PC-9 (cell line): ENCODE data around the gene ATIC. TPM values are rescaled to one million over a fixed set of nuclear protein-coding genes. Genes with fewer than 3 reads are reported as not detected.

ENCODE experiments used
- BruUV-seq: library from RNA; stranded (reverse); fragments of 400-500 nt; replicated peaks from 2 replicates; lab custom pipeline; 2021; lab: Mats Ljungman, UMichigan
- CTCF ChIA-PET: fragments of 300-600 bp; sonication (Branson Sonifier 250); formaldehyde crosslinking; loops from one replicate; lab custom pipeline; 2022; ENCODE audit warnings: antibody characterized with exemption; lab: Charles Lee
- POLR2A ChIA-PET: fragments of 300-600 bp; sonication (Branson Sonifier 250); formaldehyde crosslinking; loops from one replicate; lab custom pipeline; 2022; ENCODE audit warnings: antibody characterized with exemption; ENCODE audit not compliant: unreplicated experiment; lab: Charles Lee
- DNase-seq, 2 experiments: peaks; one replicate each; pipeline versions ENCODE4 v3.0.0 to v3.0.0-alpha.2; 2015 to 2022; ENCODE audit warnings: mixed read lengths in 1 of 2
- H2AFZ ChIP-seq: fragments of 200-600 bp; sonication (generic); 2 replicates; pipeline ENCODE4 v1.8.1; 2017; ENCODE audit warnings: antibody characterized with exemption
- H3F3A ChIP-seq: fragments of 200-600 bp; sonication (generic); 2 replicates; pipeline ENCODE4 v1.8.1; 2017; ENCODE audit warnings: antibody characterized with exemption, mild to moderate bottlenecking, low read depth; ENCODE audit not compliant: insufficient read depth
- H3K27ac ChIP-seq: fragments of 200-600 bp; sonication (generic); 2 replicates; pipeline ENCODE4 v1.6.1; 2016; ENCODE audit warnings: mixed run types
- H3K27me3 ChIP-seq: fragments of 200-600 bp; sonication (generic); 2 replicates; pipeline ENCODE4 v1.6.1; 2016; ENCODE audit warnings: low read depth, mixed run types; ENCODE audit not compliant: insufficient read depth
- H3K36me3 ChIP-seq: fragments of 200-600 bp; sonication (generic); 2 replicates; pipeline ENCODE4 v1.6.1; 2016; ENCODE audit warnings: low read depth, mixed run types
- H3K4me1 ChIP-seq: fragments of 200-600 bp; sonication (generic); replicated peaks from 2 replicates; pipeline ENCODE4 v1.6.1; 2016; ENCODE audit warnings: mixed run types; ENCODE audit not compliant: insufficient read depth
- H3K4me2 ChIP-seq: fragments of 200-600 bp; sonication (generic); 2 replicates; pipeline ENCODE4 v1.6.1; 2017; ENCODE audit warnings: mixed run types
- H3K4me3 ChIP-seq: fragments of 200-600 bp; sonication (generic); 2 replicates; pipeline ENCODE4 v1.6.1; 2016; ENCODE audit warnings: mixed run types
- H3K79me2 ChIP-seq: fragments of 200-600 bp; sonication (generic); 2 replicates; pipeline ENCODE4 v1.6.1; 2017; ENCODE audit warnings: low read depth, mixed run types
- H3K9me2 ChIP-seq: fragments of 200-600 bp; sonication (generic); 2 replicates; pipeline ENCODE4 v1.8.1; 2017; ENCODE audit warnings: mild to moderate bottlenecking; ENCODE audit not compliant: insufficient read depth
- H3K9me3 ChIP-seq: fragments of 200-600 bp; sonication (generic); 2 replicates; pipeline ENCODE4 v1.8.1; 2016; ENCODE audit warnings: low read depth; ENCODE audit not compliant: insufficient read depth
- H4K20me1 ChIP-seq: fragments of 200-600 bp; sonication (generic); 2 replicates; pipeline ENCODE4 v1.8.1; 2017; ENCODE audit not compliant: insufficient read depth
- EZH2 ChIP-seq: fragments of 200-600 bp; sonication (generic); IDR thresholded peaks from 2 replicates; pipeline ENCODE4 v1.8.0; 2017; ENCODE audit warnings: antibody characterized with exemption, low read depth
- intact Hi-C: fragments of 100-400 bp; cut with micrococcal nuclease; formaldehyde crosslinking; loops from one replicate; pipeline ENCODE4 v1.10.0; 2022; ENCODE audit not compliant: unreplicated experiment
- total RNA-seq: library from RNA; stranded (reverse); gene quantifications from 2 replicates; pipeline ENCODE4 v1.2.3, GENCODE V29; 2021
- TF ChIP-seq, protein P1 (sequence below): fragments of 200-600 bp; sonication (generic); conservative IDR thresholded peaks from 2 replicates; pipeline ENCODE4 v1.6.1; 2017; ENCODE audit warnings: mixed run types, antibody characterized with exemption, mild to moderate bottlenecking, moderate library complexity

The ATIC gene
- total RNA-seq, 1 experiment from 2014 or later = 290 TPM

- H3K27me3 ChIP-seq = no peaks in the 10 kb centered on the region
- no peaks in the 10 kb centered on the region for H3K79me2 ChIP-seq
- H3K27ac ChIP-seq = no peak overlapping the region
- H3K36me3 ChIP-seq = peaks cover 10% of the 10 kb centered on the region; the same call in 1 of the 2 replicates
- no peaks in the 10 kb centered on the region for H3K9me2 ChIP-seq
- no peak overlapping the region for H2AFZ ChIP-seq
- no peak for TF ChIP-seq EZH2
- TF ChIP-seq, protein P1, sequence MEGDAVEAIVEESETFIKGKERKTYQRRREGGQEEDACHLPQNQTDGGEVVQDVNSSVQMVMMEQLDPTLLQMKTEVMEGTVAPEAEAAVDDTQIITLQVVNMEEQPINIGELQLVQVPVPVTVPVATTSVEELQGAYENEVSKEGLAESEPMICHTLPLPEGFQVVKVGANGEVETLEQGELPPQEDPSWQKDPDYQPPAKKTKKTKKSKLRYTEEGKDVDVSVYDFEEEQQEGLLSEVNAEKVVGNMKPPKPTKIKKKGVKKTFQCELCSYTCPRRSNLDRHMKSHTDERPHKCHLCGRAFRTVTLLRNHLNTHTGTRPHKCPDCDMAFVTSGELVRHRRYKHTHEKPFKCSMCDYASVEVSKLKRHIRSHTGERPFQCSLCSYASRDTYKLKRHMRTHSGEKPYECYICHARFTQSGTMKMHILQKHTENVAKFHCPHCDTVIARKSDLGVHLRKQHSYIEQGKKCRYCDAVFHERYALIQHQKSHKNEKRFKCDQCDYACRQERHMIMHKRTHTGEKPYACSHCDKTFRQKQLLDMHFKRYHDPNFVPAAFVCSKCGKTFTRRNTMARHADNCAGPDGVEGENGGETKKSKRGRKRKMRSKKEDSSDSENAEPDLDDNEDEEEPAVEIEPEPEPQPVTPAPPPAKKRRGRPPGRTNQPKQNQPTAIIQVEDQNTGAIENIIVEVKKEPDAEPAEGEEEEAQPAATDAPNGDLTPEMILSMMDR = no peak
- no peak overlapping the region for H3K4me2 ChIP-seq
- no peaks in the 10 kb centered on the region for H3K9me3 ChIP-seq
- ChIA-PET CTCF (no interaction called here), POLR2A (no interaction called here)
- DNase-seq = no peak
- no peak overlapping the region for H3K4me3 ChIP-seq
- intact Hi-C loops = no loop called here
- H3F3A ChIP-seq = no peaks in the 10 kb centered on the region
- no peaks in the 10 kb centered on the region for H4K20me1 ChIP-seq
- BruUV-seq = no TSS peak
- no peaks in the 10 kb centered on the region for H3K4me1 ChIP-seq
Measured at GRCh38 chr2:215365184-215365658, 53.4 kb downstream of the ATIC start.

DNA sequence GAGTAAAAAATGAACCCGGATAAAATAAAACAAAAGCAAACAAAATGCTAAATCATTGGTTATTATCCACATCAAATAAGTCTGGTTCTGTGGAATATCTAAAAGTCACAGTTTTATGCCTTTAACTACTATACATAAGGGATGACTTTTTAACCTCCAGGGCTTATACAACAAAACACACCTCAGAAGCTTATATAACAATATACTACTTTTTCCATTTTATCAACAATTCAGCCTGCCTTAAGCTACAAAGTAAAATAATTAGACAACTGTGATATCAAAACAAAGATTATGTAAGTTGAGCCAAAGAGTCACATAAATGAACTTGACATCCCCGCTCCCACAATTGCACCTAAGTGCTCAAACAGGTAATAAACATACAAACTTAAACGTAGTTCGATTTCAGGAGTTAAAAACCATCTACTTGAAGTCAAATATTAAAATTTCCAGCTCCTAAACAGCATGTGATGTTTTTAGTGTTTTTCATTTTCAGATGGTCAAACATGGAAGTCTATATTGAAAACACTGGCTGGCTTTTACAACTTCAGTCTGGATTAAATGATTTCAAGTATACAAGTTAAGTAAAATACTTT, 54.7 kb downstream of the ATIC start:
- no peak overlapping the region for H3K4me3 ChIP-seq
- H2AFZ ChIP-seq = no peak overlapping the region
- CTCF ChIA-PET = no interaction called here
- no peaks in the 10 kb centered on the region for H3K4me1 ChIP-seq
- no peaks in the 10 kb centered on the region for H3K9me3 ChIP-seq
- DNase-seq = no peak
- TF ChIP-seq EZH2 = no peak
- TF ChIP-seq, protein P1 = no peak
- intact Hi-C loops = no loop called here
- no peaks in the 10 kb centered on the region for H3K79me2 ChIP-seq
- peaks cover 10% of the 10 kb centered on the region; the same call in 1 of the 2 replicates for H3K36me3 ChIP-seq
- no peak overlapping the region for H3K27ac ChIP-seq
- POLR2A ChIA-PET = no interaction called here
- H3K27me3 ChIP-seq = no peaks in the 10 kb centered on the region
- H3K9me2 ChIP-seq = no peaks in the 10 kb centered on the region
- no TSS peak for BruUV-seq
- no peaks in the 10 kb centered on the region for H4K20me1 ChIP-seq
- H3F3A ChIP-seq = no peaks in the 10 kb centered on the region
- H3K4me2 ChIP-seq = no peak overlapping the region

- H3K4me1 ChIP-seq = no peaks in the 10 kb centered on the region
- no peaks in the 10 kb centered on the region for H4K20me1 ChIP-seq
- no peak overlapping the region for H2AFZ ChIP-seq
- CTCF ChIA-PET = interaction anchor here (0.5 kb wide), 1 partner anchor 11 kb away, joined by 3 read pairs; no protein-coding TSS in a partner anchor
- TF ChIP-seq EZH2 = no peak
- TF ChIP-seq, protein P1 = no peak
- intact Hi-C loops = no loop called here
- no peak overlapping the region for H3K4me2 ChIP-seq
- no TSS peak for BruUV-seq
- POLR2A ChIA-PET = no interaction called here
- no peak overlapping the region for H3K4me3 ChIP-seq
- peaks cover 10% of the 10 kb centered on the region; the same call in 1 of the 2 replicates for H3K36me3 ChIP-seq
- no peaks in the 10 kb centered on the region for H3F3A ChIP-seq
- H3K27me3 ChIP-seq = no peaks in the 10 kb centered on the region
- H3K27ac ChIP-seq = no peak overlapping the region
- H3K9me3 ChIP-seq = no peaks in the 10 kb centered on the region
- H3K79me2 ChIP-seq = no peaks in the 10 kb centered on the region
- no peak for DNase-seq
- no peaks in the 10 kb centered on the region for H3K9me2 ChIP-seq
Measured at GRCh38 chr2:215367662-215368492, 56.0 kb downstream of the ATIC start.
